Stimulated activated CD4-positive, alpha-beta T cell treated with anti-CD3 and anti-CD28 coated beads, Interleukin-15, amount 100 ng/mL, for 24 hours (primary cell): ENCODE data around the gene TRIM44.
"Not testable (repeated sequence)": the region's sequence is repeated elsewhere in the genome, so short reads cannot be mapped to it uniquely, and the experiment has no call there.

Experiments used
- DNase-seq: peaks from one replicate; pipeline ENCODE4 v3.0.0-alpha.2; 2020

Gene TRIM44

GRCh38 chr11:35633827-35634423, 28.6 kb upstream of the TRIM44 start:
- DNase-seq: no peak

GRCh38 chr11:35635933-35636332, 26.6 kb upstream of the TRIM44 start:
- no peak for DNase-seq

- DNase-seq: no peak
These were observed 22.9 kb upstream of the TRIM44 start for GRCh38 chr11:35639591-35640179.

GRCh38 chr11:35641171-35641897, 21.2 kb upstream of the TRIM44 start:
- DNase-seq: no peak

GRCh38 chr11:35641964-35642363, 20.6 kb upstream of the TRIM44 start:
- no peak for DNase-seq

- DNase-seq: no peak
These were observed 15.0 kb upstream of the TRIM44 start for GRCh38 chr11:35647421-35648093.

- DNase-seq: peak; percentile 6
These were observed 12.6 kb upstream of the TRIM44 start for GRCh38 chr11:35650006-35650405.

- no peak for DNase-seq
These were observed 12.1 kb upstream of the TRIM44 start for GRCh38 chr11:35650467-35650866.

- no peak for DNase-seq
These were observed 11.3 kb upstream of the TRIM44 start for GRCh38 chr11:35651263-35651662.

GRCh38 chr11:35652786-35653185, 9.8 kb upstream of the TRIM44 start:
- not testable (repeated sequence) for DNase-seq

GRCh38 chr11:35654711-35655110, 7.9 kb upstream of the TRIM44 start:
- no peak for DNase-seq

GRCh38 chr11:35655254-35655653, 7.3 kb upstream of the TRIM44 start:
- no peak for DNase-seq

GRCh38 chr11:35655856-35656255, 6.7 kb upstream of the TRIM44 start:
- no peak for DNase-seq

- DNase-seq: no peak
These were observed 4.3 kb upstream of the TRIM44 start for GRCh38 chr11:35658020-35658948.

GRCh38 chr11:35661534-35661933, 1.0 kb upstream of the TRIM44 start:
- DNase-seq: no peak

- peak; percentile 17 for DNase-seq
These were observed 420 bp upstream of the TRIM44 start for GRCh38 chr11:35662061-35662648.

- no peak for DNase-seq
These were observed 780 bp downstream of the TRIM44 start for GRCh38 chr11:35663408-35663702.

- DNase-seq: no peak
These were observed 2.4 kb downstream of the TRIM44 start for GRCh38 chr11:35664977-35665441.

- no peak for DNase-seq
These were observed 4.7 kb downstream of the TRIM44 start for GRCh38 chr11:35667257-35667656.

GRCh38 chr11:35668350-35668749, 5.8 kb downstream of the TRIM44 start:
- DNase-seq: not testable (repeated sequence)

- DNase-seq: no peak
These were observed 9.0 kb downstream of the TRIM44 start for GRCh38 chr11:35671396-35672127.

- DNase-seq: no peak
These were observed 10.0 kb downstream of the TRIM44 start for GRCh38 chr11:35672608-35673007.
